ENCODE data around the gene RPUSD1. TPM values are rescaled to one million over a fixed set of nuclear protein-coding genes. Genes with fewer than 3 reads are reported as not detected.

RPUSD1 gene
- total and polyA plus RNA-seq, 7 donors = 10.7 to 31.1 (median 14.7) TPM

DNA sequence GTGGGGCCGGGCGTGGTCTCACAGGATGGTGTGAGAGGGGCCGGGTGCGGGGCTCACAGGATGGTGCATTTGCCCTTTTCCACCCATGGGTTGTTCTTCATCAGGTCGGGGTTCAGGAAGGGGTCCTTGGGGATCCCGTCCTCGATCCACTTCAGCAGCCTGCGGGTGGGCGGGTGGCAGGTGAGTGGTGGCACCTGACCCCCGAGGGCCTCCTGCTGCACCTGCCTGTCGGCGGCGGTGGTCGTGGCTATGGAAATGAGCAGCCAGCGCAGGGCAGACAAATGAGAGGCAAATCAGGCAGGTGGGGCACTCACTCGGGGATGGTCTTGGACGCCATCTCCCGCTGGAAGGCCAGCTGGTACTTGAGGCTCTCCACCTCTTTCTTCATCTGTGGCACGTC lies 10.5 kb upstream of the RPUSD1 start:
- TF ChIP-seq, protein P1, sequence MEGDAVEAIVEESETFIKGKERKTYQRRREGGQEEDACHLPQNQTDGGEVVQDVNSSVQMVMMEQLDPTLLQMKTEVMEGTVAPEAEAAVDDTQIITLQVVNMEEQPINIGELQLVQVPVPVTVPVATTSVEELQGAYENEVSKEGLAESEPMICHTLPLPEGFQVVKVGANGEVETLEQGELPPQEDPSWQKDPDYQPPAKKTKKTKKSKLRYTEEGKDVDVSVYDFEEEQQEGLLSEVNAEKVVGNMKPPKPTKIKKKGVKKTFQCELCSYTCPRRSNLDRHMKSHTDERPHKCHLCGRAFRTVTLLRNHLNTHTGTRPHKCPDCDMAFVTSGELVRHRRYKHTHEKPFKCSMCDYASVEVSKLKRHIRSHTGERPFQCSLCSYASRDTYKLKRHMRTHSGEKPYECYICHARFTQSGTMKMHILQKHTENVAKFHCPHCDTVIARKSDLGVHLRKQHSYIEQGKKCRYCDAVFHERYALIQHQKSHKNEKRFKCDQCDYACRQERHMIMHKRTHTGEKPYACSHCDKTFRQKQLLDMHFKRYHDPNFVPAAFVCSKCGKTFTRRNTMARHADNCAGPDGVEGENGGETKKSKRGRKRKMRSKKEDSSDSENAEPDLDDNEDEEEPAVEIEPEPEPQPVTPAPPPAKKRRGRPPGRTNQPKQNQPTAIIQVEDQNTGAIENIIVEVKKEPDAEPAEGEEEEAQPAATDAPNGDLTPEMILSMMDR (IDR thresholded peaks at IDR 0.05) = no peak
- TF ChIP-seq POLR2AphosphoS5 (IDR thresholded peaks at IDR 0.05) = no peak
- no peak for TF ChIP-seq EP300 (IDR thresholded peaks at IDR 0.05)
- no peak for TF ChIP-seq POLR2A (IDR thresholded peaks at IDR 0.05)
- no peak overlapping the region for H3K4me3 ChIP-seq
- H3K27me3 ChIP-seq = peaks cover 19 to 78% (median 57%) of the 10 kb centered on the region in 3 donors
- intact Hi-C loops (cut with DNase I) = no loop called here
- DNase-seq = no peak
- H3K36me3 ChIP-seq = no peaks in the 10 kb centered on the region
- H3K9me3 ChIP-seq = peaks cover 0 to 3% (median 0%) of the 10 kb centered on the region in 4 donors
- no peaks in the 10 kb centered on the region for H3K4me1 ChIP-seq
- H3K27ac ChIP-seq = no peak overlapping the region
- 83 to 87% methylated on average over 19 of the region's 19 CpGs for WGBS, 2 donors

DNA sequence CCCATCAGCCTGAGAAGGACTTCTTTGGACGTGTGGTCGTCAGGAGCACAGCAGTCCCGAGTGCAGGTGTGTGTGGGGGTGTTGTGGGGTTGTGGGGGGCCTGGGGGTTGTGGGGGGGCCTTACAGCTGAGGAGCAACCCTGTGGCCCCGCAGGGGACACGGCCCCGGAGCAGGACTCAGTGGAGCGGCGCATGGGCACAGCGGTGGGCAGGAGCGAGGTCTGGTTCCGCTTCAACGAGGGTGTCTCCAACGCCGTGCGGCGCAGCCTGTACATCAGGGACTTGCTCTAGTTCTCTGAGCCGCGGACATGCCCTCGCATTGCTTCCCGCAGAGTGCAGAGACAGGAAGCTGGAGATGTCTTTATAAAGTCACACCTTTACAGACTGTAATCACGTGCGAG lies 9.5 kb upstream of the RPUSD1 start:
- Histone ChIP-seq H3K27me3 (peaks cover 19 to 69% (median 52%) of the 10 kb centered on the region in 3 donors), H3K27ac (no peak overlapping the region)
- 91 to 94% methylated on average over 22 of the region's 22 CpGs for WGBS, 2 donors

DNA sequence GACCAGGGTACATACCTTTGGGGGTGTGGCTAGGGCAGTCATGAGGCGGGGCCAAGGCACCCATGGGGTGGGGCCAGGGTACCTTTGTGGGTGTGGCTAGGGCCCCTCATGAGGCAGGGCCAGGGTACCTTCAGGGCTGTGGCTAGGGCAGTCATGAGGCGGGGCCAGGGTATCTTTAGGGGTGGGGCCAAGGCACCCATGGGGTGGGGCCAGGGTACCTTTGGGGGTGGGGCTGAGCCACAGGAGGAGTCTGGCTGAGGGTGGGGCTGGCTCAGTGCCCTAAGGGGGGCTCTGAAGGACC lies 8.9 kb upstream of the RPUSD1 start:
- Histone ChIP-seq H3K27me3 (peaks cover 19 to 62% (median 47%) of the 10 kb centered on the region in 3 donors), H3K4me3 (no peak overlapping the region), H3K27ac (no peak overlapping the region), H3K4me1 (no peaks in the 10 kb centered on the region), H3K9me3 (peaks cover 0 to 3% (median 0%) of the 10 kb centered on the region in 4 donors), H3K36me3 (no peaks in the 10 kb centered on the region)
- WGBS, 2 donors = 92 to 98% methylated on average over 2 of the region's 2 CpGs
- intact Hi-C loops (cut with DNase I) = no loop called here
- TF ChIP-seq EP300 (IDR thresholded peaks at IDR 0.05) = no peak
- TF ChIP-seq, protein P1 (IDR thresholded peaks at IDR 0.05) = no peak
- no peak for TF ChIP-seq POLR2AphosphoS5 (IDR thresholded peaks at IDR 0.05)
- no peak for TF ChIP-seq POLR2A (IDR thresholded peaks at IDR 0.05)
- no peak for DNase-seq

More for the DNA sequence above, 9.5 kb upstream of the RPUSD1 start:
- TF ChIP-seq POLR2A (IDR thresholded peaks at IDR 0.05) = no peak
- TF ChIP-seq, protein P1 (IDR thresholded peaks at IDR 0.05) = no peak
- no peak for TF ChIP-seq POLR2AphosphoS5 (IDR thresholded peaks at IDR 0.05)
- TF ChIP-seq EP300 (IDR thresholded peaks at IDR 0.05) = no peak
- H3K4me3 ChIP-seq = no peak overlapping the region
- H3K9me3 ChIP-seq = peaks cover 0 to 3% (median 0%) of the 10 kb centered on the region in 4 donors
- H3K36me3 ChIP-seq = no peaks in the 10 kb centered on the region
- no peaks in the 10 kb centered on the region for H3K4me1 ChIP-seq
- no peak for DNase-seq
- intact Hi-C loops (cut with DNase I) = no loop called here

DNA sequence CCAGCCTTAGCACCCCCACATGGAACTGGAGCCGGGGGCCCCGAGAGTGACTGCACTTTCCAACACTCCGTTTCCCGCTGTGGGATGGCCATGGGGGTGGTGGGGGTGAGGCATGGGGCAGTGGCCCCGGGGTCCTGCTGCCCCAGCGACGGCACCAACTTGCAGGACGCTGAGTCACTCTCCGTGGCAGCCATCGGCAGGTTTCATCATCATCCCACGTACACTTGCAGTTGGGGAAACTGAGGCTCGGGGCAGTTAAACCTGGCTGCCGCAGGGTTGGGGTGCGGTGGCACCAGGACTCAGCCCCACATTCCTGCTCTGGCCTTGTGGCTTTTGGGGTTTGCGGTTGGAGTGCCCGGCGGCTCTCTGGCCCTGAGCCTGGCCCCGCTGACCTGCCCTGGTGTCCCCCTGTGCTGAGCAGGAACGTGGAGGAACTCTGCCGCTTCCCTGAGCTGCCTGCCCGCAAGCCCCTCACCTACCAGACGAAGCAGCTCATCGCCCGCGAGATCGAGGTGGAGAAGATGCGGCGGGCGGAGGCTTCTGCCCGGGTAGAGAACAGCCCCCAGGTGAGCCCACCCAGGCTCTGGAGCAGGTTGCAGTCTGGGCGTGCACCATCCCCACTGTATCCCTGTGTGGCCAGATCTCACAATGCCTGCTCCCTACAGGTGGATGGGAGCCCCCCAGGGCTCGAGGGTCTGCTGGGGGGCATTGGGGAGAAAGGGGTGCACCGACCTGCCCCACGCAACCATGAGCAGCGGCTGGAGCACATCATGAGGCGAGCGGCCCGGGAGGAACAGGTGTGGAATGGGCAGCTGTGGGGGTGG lies 8.3 kb upstream of the RPUSD1 start:
- Histone ChIP-seq H3K36me3 (no peaks in the 10 kb centered on the region), H3K4me3 (no peak overlapping the region), H3K9me3 (peaks cover 0 to 3% (median 0%) of the 10 kb centered on the region in 4 donors), H3K4me1 (no peaks in the 10 kb centered on the region), H3K27ac (no peak overlapping the region), H3K27me3 (peaks cover 19 to 57% (median 41%) of the 10 kb centered on the region in 3 donors)
- DNase-seq = no peak
- WGBS, 2 donors = 94 to 96% methylated on average over 38 of the region's 38 CpGs
- no peak for TF ChIP-seq EP300 (IDR thresholded peaks at IDR 0.05)
- no peak for TF ChIP-seq POLR2A (IDR thresholded peaks at IDR 0.05)
- TF ChIP-seq, protein P1 (IDR thresholded peaks at IDR 0.05) = no peak
- TF ChIP-seq POLR2AphosphoS5 (IDR thresholded peaks at IDR 0.05) = no peak
- intact Hi-C loops (cut with DNase I) = no loop called here

Measured in sigmoid colon (tissue), 7 donors.